C4-2B (cell line): ENCODE data around the gene MED13L.

Source experiments
- H3K27ac ChIP-seq: fragments of 450-650 bp; 2 replicates; pipeline ENCODE4 v1.5.1; 2017
- ZFX ChIP-seq: fragments of 450-650 bp; IDR thresholded peaks from 2 replicates; pipeline ENCODE4 v1.6.1; 2017
- TF ChIP-seq, protein P1 (sequence below): fragments of 450-650 bp; conservative IDR thresholded peaks from 2 replicates; pipeline ENCODE4 v1.5.1; 2017; ENCODE audit warnings: mild to moderate bottlenecking

Gene MED13L

GRCh38 chr12:116274551-116275375 lies 2.7 kb downstream of the MED13L start:
- TF ChIP-seq, protein P1, sequence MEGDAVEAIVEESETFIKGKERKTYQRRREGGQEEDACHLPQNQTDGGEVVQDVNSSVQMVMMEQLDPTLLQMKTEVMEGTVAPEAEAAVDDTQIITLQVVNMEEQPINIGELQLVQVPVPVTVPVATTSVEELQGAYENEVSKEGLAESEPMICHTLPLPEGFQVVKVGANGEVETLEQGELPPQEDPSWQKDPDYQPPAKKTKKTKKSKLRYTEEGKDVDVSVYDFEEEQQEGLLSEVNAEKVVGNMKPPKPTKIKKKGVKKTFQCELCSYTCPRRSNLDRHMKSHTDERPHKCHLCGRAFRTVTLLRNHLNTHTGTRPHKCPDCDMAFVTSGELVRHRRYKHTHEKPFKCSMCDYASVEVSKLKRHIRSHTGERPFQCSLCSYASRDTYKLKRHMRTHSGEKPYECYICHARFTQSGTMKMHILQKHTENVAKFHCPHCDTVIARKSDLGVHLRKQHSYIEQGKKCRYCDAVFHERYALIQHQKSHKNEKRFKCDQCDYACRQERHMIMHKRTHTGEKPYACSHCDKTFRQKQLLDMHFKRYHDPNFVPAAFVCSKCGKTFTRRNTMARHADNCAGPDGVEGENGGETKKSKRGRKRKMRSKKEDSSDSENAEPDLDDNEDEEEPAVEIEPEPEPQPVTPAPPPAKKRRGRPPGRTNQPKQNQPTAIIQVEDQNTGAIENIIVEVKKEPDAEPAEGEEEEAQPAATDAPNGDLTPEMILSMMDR: no peak
- TF ChIP-seq ZFX: no peak
- no peak overlapping the region for H3K27ac ChIP-seq

GRCh38 chr12:116273813-116274550 lies 3.5 kb downstream of the MED13L start:
- TF ChIP-seq ZFX: no peak
- TF ChIP-seq, protein P1: no peak
- no peak overlapping the region for H3K27ac ChIP-seq

GRCh38 chr12:116267948-116268347 lies 9.5 kb downstream of the MED13L start:
- no peak overlapping the region for H3K27ac ChIP-seq

GRCh38 chr12:116266631-116267349 lies 10.7 kb downstream of the MED13L start:
- no peak for TF ChIP-seq ZFX
- TF ChIP-seq, protein P1: no peak
- H3K27ac ChIP-seq: no peak overlapping the region

More at GRCh38 chr12:116267948-116268347, 9.5 kb downstream of the MED13L start:
- TF ChIP-seq ZFX: no peak
- TF ChIP-seq, protein P1: no peak

DNA sequence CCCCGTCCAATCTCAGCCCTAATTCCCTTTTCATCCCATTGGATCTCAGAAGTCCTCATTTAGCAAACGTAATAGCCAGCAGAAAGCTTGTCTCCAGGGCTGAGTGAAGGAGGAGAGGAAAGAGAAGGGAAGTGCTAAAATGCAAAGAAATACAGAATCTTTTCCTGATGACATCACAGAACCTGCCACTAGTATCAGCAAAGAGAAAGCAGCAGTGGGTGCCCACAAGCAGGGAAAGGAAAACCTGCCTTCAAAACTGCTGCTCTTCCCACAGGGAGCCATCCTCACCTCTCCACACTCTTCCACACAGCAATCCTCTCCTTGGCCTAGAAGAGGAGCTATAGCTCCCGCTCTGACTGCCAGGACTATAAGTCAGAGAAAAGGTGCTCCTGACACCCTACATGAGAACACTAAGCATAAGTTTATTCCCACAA lies 11.3 kb downstream of the MED13L start:
- TF ChIP-seq, protein P1: no peak
- TF ChIP-seq ZFX: no peak
- no peak overlapping the region for H3K27ac ChIP-seq

- H3K27ac ChIP-seq: no peak overlapping the region
- TF ChIP-seq ZFX: no peak
- TF ChIP-seq, protein P1: no peak
These were observed 11.9 kb downstream of the MED13L start for GRCh38 chr12:116265351-116266147.
